ENCODE data around the gene MORN1. TPM values are rescaled to one million over a fixed set of nuclear protein-coding genes. Genes with fewer than 3 reads are reported as not detected.
"Not testable (repeated sequence)": the region's sequence is repeated elsewhere in the genome, so short reads cannot be mapped to it uniquely, and the experiment has no call there.

The MORN1 gene
- total RNA-seq, 1 donor = 13.4 TPM

GRCh38 chr1:2335721-2336455 lies 55.5 kb downstream of the MORN1 start:
- DNase-seq (ENCODE audit: insufficient read length, low spot score, missing footprints) = no peak
- no peak overlapping the region for H3K4me3 ChIP-seq (ENCODE audit: insufficient read depth, low read length)
- H2AFZ ChIP-seq (ENCODE audit: low read length) = no peak overlapping the region
- no peaks in the 10 kb centered on the region for H3K36me3 ChIP-seq (ENCODE audit: insufficient read depth, low read length)
- H4K20me1 ChIP-seq (ENCODE audit: insufficient read depth, low read length) = no peaks in the 10 kb centered on the region
- H3K27ac ChIP-seq (ENCODE audit: low read depth, low read length) = no peak overlapping the region
- H3K79me2 ChIP-seq (ENCODE audit: insufficient read depth, low read length) = no peaks in the 10 kb centered on the region
- no peak for TF ChIP-seq CTCF (IDR thresholded peaks at IDR 0.05; ENCODE audit: extremely low read depth, low read depth, low read length)
- no peak overlapping the region for H3K4me2 ChIP-seq (ENCODE audit: insufficient read depth, low read length)
- H3K27me3 ChIP-seq (ENCODE audit: insufficient read depth, low read length) = no peaks in the 10 kb centered on the region
- H3K4me1 ChIP-seq (ENCODE audit: insufficient read depth, low read length) = no peaks in the 10 kb centered on the region
- H3K9me3 ChIP-seq (ENCODE audit: low read depth, low read length) = no peaks in the 10 kb centered on the region

GRCh38 chr1:2334883-2335534 lies 56.3 kb downstream of the MORN1 start:
- TF ChIP-seq CTCF (IDR thresholded peaks at IDR 0.05; ENCODE audit: extremely low read depth, low read depth, low read length) = no peak
- Histone ChIP-seq H3K4me3 (ENCODE audit: insufficient read depth, low read length) (no peak overlapping the region), H3K27me3 (ENCODE audit: insufficient read depth, low read length) (no peaks in the 10 kb centered on the region), H3K9me3 (ENCODE audit: low read depth, low read length) (no peaks in the 10 kb centered on the region), H3K4me2 (ENCODE audit: insufficient read depth, low read length) (no peak overlapping the region), H3K27ac (ENCODE audit: low read depth, low read length) (no peak overlapping the region), H3K4me1 (ENCODE audit: insufficient read depth, low read length) (peaks cover 4% of the 10 kb centered on the region), H3K79me2 (ENCODE audit: insufficient read depth, low read length) (no peaks in the 10 kb centered on the region), H3K36me3 (ENCODE audit: insufficient read depth, low read length) (no peaks in the 10 kb centered on the region), H2AFZ (ENCODE audit: low read length) (no peak overlapping the region), H4K20me1 (ENCODE audit: insufficient read depth, low read length) (no peaks in the 10 kb centered on the region)
- no peak for DNase-seq (ENCODE audit: insufficient read length, low spot score, missing footprints)

- H3K27ac ChIP-seq (ENCODE audit: low read depth, low read length) = no peak overlapping the region
- H3K4me1 ChIP-seq (ENCODE audit: insufficient read depth, low read length) = peaks cover 4% of the 10 kb centered on the region
- no peak overlapping the region for H3K4me2 ChIP-seq (ENCODE audit: insufficient read depth, low read length)
- no peak overlapping the region for H3K4me3 ChIP-seq (ENCODE audit: insufficient read depth, low read length)
- H3K79me2 ChIP-seq (ENCODE audit: insufficient read depth, low read length) = no peaks in the 10 kb centered on the region
- no peaks in the 10 kb centered on the region for H3K9me3 ChIP-seq (ENCODE audit: low read depth, low read length)
- H4K20me1 ChIP-seq (ENCODE audit: insufficient read depth, low read length) = no peaks in the 10 kb centered on the region
- DNase-seq (ENCODE audit: insufficient read length, low spot score, missing footprints) = no peak
- no peaks in the 10 kb centered on the region for H3K27me3 ChIP-seq (ENCODE audit: insufficient read depth, low read length)
- TF ChIP-seq CTCF (IDR thresholded peaks at IDR 0.05; ENCODE audit: extremely low read depth, low read depth, low read length) = no peak
- no peak overlapping the region for H2AFZ ChIP-seq (ENCODE audit: low read length)
- no peaks in the 10 kb centered on the region for H3K36me3 ChIP-seq (ENCODE audit: insufficient read depth, low read length)
Observed at GRCh38 chr1:2334366-2334765, 57.0 kb downstream of the MORN1 start.

GRCh38 chr1:2331580-2331979 lies 59.8 kb downstream of the MORN1 start:
- not testable (repeated sequence) for H3K79me2 ChIP-seq (ENCODE audit: insufficient read depth, low read length); H2AFZ ChIP-seq (ENCODE audit: low read length); H3K4me3 ChIP-seq (ENCODE audit: insufficient read depth, low read length); H3K27me3 ChIP-seq (ENCODE audit: insufficient read depth, low read length); H3K36me3 ChIP-seq (ENCODE audit: insufficient read depth, low read length); H3K27ac ChIP-seq (ENCODE audit: low read depth, low read length); H3K4me2 ChIP-seq (ENCODE audit: insufficient read depth, low read length); H4K20me1 ChIP-seq (ENCODE audit: insufficient read depth, low read length); DNase-seq (ENCODE audit: insufficient read length, low spot score, missing footprints); H3K4me1 ChIP-seq (ENCODE audit: insufficient read depth, low read length); H3K9me3 ChIP-seq (ENCODE audit: low read depth, low read length)
